Esophagus squamous epithelium (tissue), 5 donors: ENCODE data around the gene MYO16. TPM values are rescaled to one million over a fixed set of nuclear protein-coding genes. Genes with fewer than 3 reads are reported as not detected.

Experiments
- DNase-seq: peaks from one replicate; lab custom pipeline; 2025; lab: John Stamatoyannopoulos, UW
- H3K27ac ChIP-seq, 4 donors: fragments of 200-600 bp; sonication (generic); one replicate each; pipeline ENCODE4 v1.5.1; 2016 to 2019; ENCODE audit warnings: mild to moderate bottlenecking in 1 of 4
- H3K27me3 ChIP-seq, 4 donors: fragments of 200-600 bp; sonication (generic); 1 replicate in 3 of 4; 2 replicates in 1 of 4; pipeline versions ENCODE4 v1.5.1 to v1.6.0; 2017 to 2021; ENCODE audit warnings: antibody characterized with exemption in 1 of 4
- H3K36me3 ChIP-seq, 3 donors: fragments of 200-600 bp; sonication (generic); one replicate each; pipeline ENCODE4 v1.5.1; 2016 to 2019
- H3K4me1 ChIP-seq, 3 donors: fragments of 200-600 bp; sonication (generic); one replicate each; pipeline ENCODE4 v1.5.1; 2017 to 2019
- H3K4me3 ChIP-seq, 4 donors: fragments of 200-600 bp; sonication (generic); 1 replicate in 3 of 4; 2 replicates in 1 of 4; pipeline ENCODE4 v1.5.1; 2016 to 2019; ENCODE audit warnings: mild to moderate bottlenecking in 2 of 4, moderate library complexity in 1 of 4
- H3K9me3 ChIP-seq, 3 donors: fragments of 200-600 bp; sonication (generic); one replicate each; pipeline ENCODE4 v1.5.1; 2016 to 2019
- POLR2A ChIP-seq, 4 donors: fragments of 450-650 bp; IDR thresholded peaks; one replicate each; pipeline ENCODE4 v1.6.1; 2017; ENCODE audit warnings: antibody characterized with exemption in 4 of 4, mild to moderate bottlenecking in 4 of 4, moderate library complexity in 3 of 4
- WGBS, 2 donors: methylation state at CpG; one replicate each; pipeline ENCODE4 v1.1.5; 2018; 5-methylcytosine and 5-hydroxymethylcytosine counted together
- intact Hi-C: fragments of 100-400 bp; cut with DNase I; formaldehyde crosslinking; loops from one replicate; pipeline ENCODE4 v1.15.0; 2022
- total RNA-seq, 4 donors: library from RNA; depleted of rRNA; stranded (reverse); fragments of >200 nt; gene quantifications; one replicate each; pipeline ENCODE4 v1.1.0, GENCODE V29; 2016
- TF ChIP-seq, protein P1 (sequence below), 6 experiments: fragments of 450-650 bp in 4 of 6; fragments of 200-600 bp in 2 of 6; sonication (generic) in 2 of 6; IDR thresholded peaks; one replicate each; pipeline ENCODE4 v1.5.1; 2016 to 2019; ENCODE audit warnings: antibody characterized with exemption in 6 of 6, mild to moderate bottlenecking in 4 of 6, moderate library complexity in 4 of 6
- donor health status: DM: yes; HTN: yes; CAD: no.

The MYO16 gene
- total RNA-seq, 4 donors from 2014 or later, result 0.09 to 2.1 TPM; not detected in 2

DNA sequence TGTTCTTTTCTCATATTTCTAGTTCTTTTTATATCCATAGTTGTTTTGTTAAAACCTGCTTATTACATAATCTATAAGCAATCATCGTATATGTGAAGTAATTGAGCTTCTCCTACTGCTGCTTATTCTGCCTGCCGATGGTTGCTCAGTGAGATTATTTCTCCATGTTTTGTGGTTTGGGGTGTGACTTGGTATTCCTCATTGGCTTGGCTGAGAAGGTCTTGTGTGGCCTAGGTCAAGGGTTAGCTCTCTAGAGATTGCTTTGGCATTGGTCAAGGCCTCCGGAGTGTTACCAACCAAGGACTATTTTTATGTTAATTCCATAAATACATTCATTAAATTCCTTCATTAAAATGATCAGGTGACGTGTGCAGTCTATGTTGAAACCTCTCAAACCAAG lies 302.8 kb downstream of the MYO16 start:
- 43 to 67% methylated on average over 4 of the region's 4 CpGs for WGBS, 2 donors
- intact Hi-C loops, result no loop called here

DNA sequence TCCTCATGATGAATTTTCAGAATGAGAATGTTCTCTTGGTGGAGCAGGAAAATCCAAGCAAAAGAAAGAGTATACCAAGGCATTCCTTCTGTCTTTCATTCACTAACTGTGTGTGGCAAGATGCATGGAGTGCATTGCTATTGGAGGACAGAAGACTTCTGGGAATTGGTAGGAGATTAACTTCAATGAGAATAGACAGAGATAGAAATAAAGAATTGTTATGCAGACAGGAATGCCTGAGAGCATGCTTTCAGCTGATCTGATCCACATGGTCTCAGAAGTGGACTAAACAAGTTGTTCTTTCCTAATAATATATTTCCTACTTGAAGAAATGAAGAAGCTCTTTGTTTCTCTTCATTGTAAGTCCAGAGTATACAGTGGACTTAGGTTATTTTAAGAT lies 303.6 kb downstream of the MYO16 start:
- Histone ChIP-seq H3K4me1 (no peaks in the 10 kb centered on the region), H3K9me3 (no peaks in the 10 kb centered on the region), H3K36me3 (no peaks in the 10 kb centered on the region), H3K27ac (no peak overlapping the region), H3K27me3 (no peaks in the 10 kb centered on the region), H3K4me3 (no peak overlapping the region)
- no peak for DNase-seq
- intact Hi-C loops, result no loop called here
- TF ChIP-seq, protein P1, sequence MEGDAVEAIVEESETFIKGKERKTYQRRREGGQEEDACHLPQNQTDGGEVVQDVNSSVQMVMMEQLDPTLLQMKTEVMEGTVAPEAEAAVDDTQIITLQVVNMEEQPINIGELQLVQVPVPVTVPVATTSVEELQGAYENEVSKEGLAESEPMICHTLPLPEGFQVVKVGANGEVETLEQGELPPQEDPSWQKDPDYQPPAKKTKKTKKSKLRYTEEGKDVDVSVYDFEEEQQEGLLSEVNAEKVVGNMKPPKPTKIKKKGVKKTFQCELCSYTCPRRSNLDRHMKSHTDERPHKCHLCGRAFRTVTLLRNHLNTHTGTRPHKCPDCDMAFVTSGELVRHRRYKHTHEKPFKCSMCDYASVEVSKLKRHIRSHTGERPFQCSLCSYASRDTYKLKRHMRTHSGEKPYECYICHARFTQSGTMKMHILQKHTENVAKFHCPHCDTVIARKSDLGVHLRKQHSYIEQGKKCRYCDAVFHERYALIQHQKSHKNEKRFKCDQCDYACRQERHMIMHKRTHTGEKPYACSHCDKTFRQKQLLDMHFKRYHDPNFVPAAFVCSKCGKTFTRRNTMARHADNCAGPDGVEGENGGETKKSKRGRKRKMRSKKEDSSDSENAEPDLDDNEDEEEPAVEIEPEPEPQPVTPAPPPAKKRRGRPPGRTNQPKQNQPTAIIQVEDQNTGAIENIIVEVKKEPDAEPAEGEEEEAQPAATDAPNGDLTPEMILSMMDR (IDR thresholded peaks at IDR 0.05), result no peak

More for the DNA sequence above, 302.8 kb downstream of the MYO16 start:
- no peak overlapping the region for H3K4me3 ChIP-seq
- H3K27me3 ChIP-seq, result no peaks in the 10 kb centered on the region
- no peaks in the 10 kb centered on the region for H3K9me3 ChIP-seq
- DNase-seq, result no peak
- H3K36me3 ChIP-seq, result no peaks in the 10 kb centered on the region
- H3K27ac ChIP-seq, result no peak overlapping the region
- TF ChIP-seq, protein P1 (IDR thresholded peaks at IDR 0.05), result no peak
- TF ChIP-seq POLR2A (IDR thresholded peaks at IDR 0.05), result no peak
- H3K4me1 ChIP-seq, result no peaks in the 10 kb centered on the region

DNA sequence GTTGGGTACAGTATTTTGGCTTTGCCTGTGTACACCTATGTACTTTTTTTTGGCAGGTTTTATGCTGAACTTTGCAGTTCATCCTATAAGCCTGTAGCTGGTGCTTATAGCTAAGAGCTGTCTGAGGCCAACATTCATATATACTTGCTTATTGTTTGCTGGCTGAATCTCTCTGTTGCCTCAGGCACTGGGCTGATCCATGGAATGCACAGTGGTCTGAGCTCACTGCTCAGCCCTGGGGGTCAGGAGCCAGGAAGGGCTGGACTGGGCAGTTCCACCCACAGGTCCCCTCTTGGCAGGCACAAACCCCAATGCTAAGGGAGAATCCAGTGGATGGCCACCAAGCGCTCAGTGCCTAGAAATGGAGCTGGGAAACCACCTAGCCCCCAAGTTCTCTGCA lies 308.7 kb downstream of the MYO16 start:
- no peaks in the 10 kb centered on the region for H3K4me1 ChIP-seq
- no peak overlapping the region for H3K4me3 ChIP-seq
- TF ChIP-seq, protein P1 (IDR thresholded peaks at IDR 0.05), result no peak
- no peak for TF ChIP-seq POLR2A (IDR thresholded peaks at IDR 0.05)
- no peak for DNase-seq
- no peak overlapping the region for H3K27ac ChIP-seq
- no CpG with 5 or more reads among the region's 1 CpG for WGBS, 2 donors
- no peaks in the 10 kb centered on the region for H3K27me3 ChIP-seq
- H3K36me3 ChIP-seq, result no peaks in the 10 kb centered on the region
- intact Hi-C loops, result no loop called here
- no peaks in the 10 kb centered on the region for H3K9me3 ChIP-seq

DNA sequence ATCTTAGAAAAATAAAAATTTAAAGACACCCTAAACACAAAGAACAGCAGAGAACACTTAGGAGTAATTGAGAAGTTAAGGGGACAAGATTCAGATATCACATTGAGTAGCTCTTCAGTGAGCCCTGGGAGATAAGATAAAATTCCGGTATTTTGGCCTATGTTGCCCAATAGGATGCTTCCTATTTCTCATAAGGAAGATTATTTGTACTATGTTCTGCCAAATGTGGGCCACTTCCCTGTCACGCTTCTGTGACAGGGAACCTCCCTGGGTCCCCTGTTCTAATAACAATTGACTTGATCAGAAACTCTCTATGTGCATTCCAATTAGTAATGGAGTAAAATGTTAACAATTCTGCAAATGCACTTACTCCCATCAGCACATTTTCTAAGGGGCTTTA lies 310.7 kb downstream of the MYO16 start:
- Histone ChIP-seq H3K36me3 (no peaks in the 10 kb centered on the region), H3K27me3 (no peaks in the 10 kb centered on the region), H3K4me3 (no peak overlapping the region), H3K4me1 (no peaks in the 10 kb centered on the region), H3K9me3 (no peaks in the 10 kb centered on the region), H3K27ac (no peak overlapping the region)
- DNase-seq, result no peak
- no peak for TF ChIP-seq POLR2A (IDR thresholded peaks at IDR 0.05)
- TF ChIP-seq, protein P1 (IDR thresholded peaks at IDR 0.05), result no peak
- 70 to 77% methylated on average over 2 of the region's 2 CpGs for WGBS, 2 donors
- intact Hi-C loops, result no loop called here

DNA sequence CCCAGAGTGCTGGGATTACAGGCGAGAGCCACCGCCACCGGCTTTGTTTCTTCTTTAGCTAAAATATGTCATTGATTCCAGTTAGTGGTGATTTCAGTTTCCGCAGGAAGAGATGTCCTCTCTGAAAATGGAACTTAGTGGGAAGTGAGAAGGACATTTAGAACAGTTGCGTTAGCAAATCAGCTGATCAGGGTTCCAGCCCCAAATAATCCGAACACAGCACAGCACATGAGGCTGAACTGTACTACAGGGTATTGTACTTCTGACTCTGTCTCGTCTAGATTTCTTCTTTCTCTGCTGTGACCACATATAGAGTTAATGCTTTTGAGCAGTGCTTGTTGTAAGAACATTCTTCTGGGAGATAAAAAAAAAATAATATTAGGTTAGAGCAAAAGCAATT lies 314.4 kb downstream of the MYO16 start:
- H3K36me3 ChIP-seq, result no peaks in the 10 kb centered on the region
- DNase-seq, result no peak

More for the DNA sequence above, 314.4 kb downstream of the MYO16 start:
- 74 to 91% methylated on average over 3 to 7 of the region's 7 CpGs for WGBS, 2 donors
- Histone ChIP-seq H3K27me3 (no peaks in the 10 kb centered on the region), H3K9me3 (no peaks in the 10 kb centered on the region), H3K27ac (no peak overlapping the region), H3K4me1 (peaks cover 0 to 13% (median 0%) of the 10 kb centered on the region in 3 donors), H3K4me3 (no peak overlapping the region)
- intact Hi-C loops, result no loop called here
- no peak for TF ChIP-seq POLR2A (IDR thresholded peaks at IDR 0.05)
- TF ChIP-seq, protein P1 (IDR thresholded peaks at IDR 0.05), result no peak
